PC-3 (cell line): Measurements from ENCODE around the gene RHOH.

Experiments used
- EZH2 ChIP-seq: fragments of 300-600 bp; sonication (generic); IDR thresholded peaks from one replicate; pipeline ENCODE4 v1.6.1; 2017; ENCODE audit warnings: antibody characterized with exemption, mild to moderate bottlenecking, low read length; ENCODE audit not compliant: unreplicated experiment
- EZH2phosphoT487 ChIP-seq: fragments of 300-600 bp; sonication (generic); IDR thresholded peaks from 2 replicates; pipeline ENCODE4 v1.6.1; 2018; ENCODE audit warnings: mild to moderate bottlenecking, antibody characterized with exemption, low read length, borderline replicate concordance
- TF ChIP-seq, protein P1 (sequence below): fragments of 300-600 bp; sonication (generic); conservative IDR thresholded peaks from 2 replicates; pipeline ENCODE4 v1.5.1; 2017; ENCODE audit warnings: antibody characterized with exemption, low read depth, mild to moderate bottlenecking, low read length

GRCh38 chr4:40160258-40160657 lies 36.6 kb upstream of the RHOH start:
- TF ChIP-seq, protein P1, sequence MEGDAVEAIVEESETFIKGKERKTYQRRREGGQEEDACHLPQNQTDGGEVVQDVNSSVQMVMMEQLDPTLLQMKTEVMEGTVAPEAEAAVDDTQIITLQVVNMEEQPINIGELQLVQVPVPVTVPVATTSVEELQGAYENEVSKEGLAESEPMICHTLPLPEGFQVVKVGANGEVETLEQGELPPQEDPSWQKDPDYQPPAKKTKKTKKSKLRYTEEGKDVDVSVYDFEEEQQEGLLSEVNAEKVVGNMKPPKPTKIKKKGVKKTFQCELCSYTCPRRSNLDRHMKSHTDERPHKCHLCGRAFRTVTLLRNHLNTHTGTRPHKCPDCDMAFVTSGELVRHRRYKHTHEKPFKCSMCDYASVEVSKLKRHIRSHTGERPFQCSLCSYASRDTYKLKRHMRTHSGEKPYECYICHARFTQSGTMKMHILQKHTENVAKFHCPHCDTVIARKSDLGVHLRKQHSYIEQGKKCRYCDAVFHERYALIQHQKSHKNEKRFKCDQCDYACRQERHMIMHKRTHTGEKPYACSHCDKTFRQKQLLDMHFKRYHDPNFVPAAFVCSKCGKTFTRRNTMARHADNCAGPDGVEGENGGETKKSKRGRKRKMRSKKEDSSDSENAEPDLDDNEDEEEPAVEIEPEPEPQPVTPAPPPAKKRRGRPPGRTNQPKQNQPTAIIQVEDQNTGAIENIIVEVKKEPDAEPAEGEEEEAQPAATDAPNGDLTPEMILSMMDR = no peak
- no peak for TF ChIP-seq EZH2phosphoT487
- no peak for TF ChIP-seq EZH2
